A549 (cell line): Measurements from ENCODE around the gene UGT1A9.

Experiments used
- POLR2A ChIP-seq: IDR thresholded peaks from 2 replicates; pipeline ENCODE4 v1.6.1; 2012; ENCODE audit warnings: mild to moderate bottlenecking, low read length
- RAD21 ChIP-seq, 2 experiments: fragments of >200 bp in 1 of 2; sonication (Bioruptor Twin) in 1 of 2; formaldehyde crosslinking in 1 of 2; IDR thresholded peaks in 1 of 2; conservative IDR thresholded peaks in 1 of 2; 2 replicates in 1 of 2; 3 replicates in 1 of 2; pipeline ENCODE4 v1.6.1; 2012 to 2018; ENCODE audit warnings: inconsistent platforms in 1 of 2

GRCh38 chr2:233747283-233747544 is 75.5 kb downstream of the UGT1A9 start:
- TF ChIP-seq POLR2A (no peak), RAD21 (conservative IDR thresholded peaks at IDR 0.05 in 1 of 2, IDR thresholded peaks at IDR 0.05 in 1 of 2) (no peak)
